Liver (tissue), 9 donors: ENCODE measurements around the gene KCNN1. TPM values are rescaled to one million over a fixed set of nuclear protein-coding genes. Genes with fewer than 3 reads are reported as not detected.

Source experiments
- DNase-seq: peaks from one replicate; pipeline ENCODE4 v3.0.0-alpha.2; 2017; ENCODE audit warnings: low spot score
- H3K27ac ChIP-seq, 2 donors: one replicate each; pipeline ENCODE4 v1.7.0; 2013; ENCODE audit warnings: inconsistent platforms in 2 of 2, low read length in 2 of 2, control low read depth in 1 of 2, low read depth in 1 of 2, mild to moderate bottlenecking in 1 of 2
- H3K27me3 ChIP-seq, 4 donors: one replicate each; pipeline versions ENCODE4 v1.6.1 to v1.7.0; 2013; ENCODE audit warnings: low read length in 3 of 4, inconsistent platforms in 1 of 4, mild to moderate bottlenecking in 1 of 4, moderate library complexity in 1 of 4; ENCODE audit not compliant: control insufficient read depth in 4 of 4, insufficient read depth in 4 of 4
- H3K36me3 ChIP-seq, 4 donors: one replicate each; pipeline versions ENCODE4 v1.6.1 to v1.7.0; 2013; ENCODE audit warnings: low read length in 3 of 4, mild to moderate bottlenecking in 3 of 4, low read depth in 1 of 4, moderate library complexity in 1 of 4; ENCODE audit not compliant: control insufficient read depth in 4 of 4, insufficient read depth in 3 of 4
- H3K4me1 ChIP-seq, 4 donors: one replicate each; pipeline versions ENCODE4 v1.6.1 to v1.7.0; 2013; ENCODE audit warnings: low read length in 3 of 4, mild to moderate bottlenecking in 3 of 4, moderate library complexity in 1 of 4; ENCODE audit not compliant: control insufficient read depth in 4 of 4, insufficient read depth in 4 of 4
- H3K4me3 ChIP-seq, 3 donors: one replicate each; pipeline versions ENCODE4 v1.6.1 to v1.7.0; 2013; ENCODE audit warnings: low read length in 3 of 3, control low read depth in 1 of 3, low read depth in 1 of 3, mild to moderate bottlenecking in 1 of 3
- H3K9ac ChIP-seq, 2 donors: one replicate each; pipeline ENCODE4 v1.7.0; 2013; ENCODE audit warnings: low read length in 2 of 2, mild to moderate bottlenecking in 2 of 2, moderate library complexity in 2 of 2, control low read depth in 1 of 2, low read depth in 1 of 2
- H3K9me3 ChIP-seq, 4 donors: one replicate each; pipeline versions ENCODE4 v1.6.1 to v1.7.0; 2013; ENCODE audit warnings: low read length in 3 of 4; ENCODE audit not compliant: control insufficient read depth in 4 of 4
- ATF3 ChIP-seq: IDR thresholded peaks from 2 replicates; pipeline ENCODE4 v1.6.1; 2016; ENCODE audit warnings: antibody characterized with exemption
- CTCF ChIP-seq: fragments of 150-350 bp; IDR thresholded peaks from 2 replicates; pipeline ENCODE4 v1.5.1; 2017; ENCODE audit warnings: improper control_type of control experiment, low read depth, low read length; ENCODE audit not compliant: missing input control
- EGR1 ChIP-seq, 2 donors: IDR thresholded peaks; 2 replicates each; pipeline ENCODE4 v1.6.1; 2016 to 2018; ENCODE audit warnings: antibody characterized with exemption in 2 of 2, low read depth in 2 of 2
- FOXA1 ChIP-seq: IDR thresholded peaks from 2 replicates; pipeline ENCODE4 v1.6.1; 2016; ENCODE audit warnings: antibody characterized with exemption
- FOXA2 ChIP-seq: IDR thresholded peaks from 2 replicates; pipeline ENCODE4 v1.6.1; 2016; ENCODE audit warnings: antibody characterized with exemption
- GABPA ChIP-seq, 2 donors: IDR thresholded peaks in 1 of 2; conservative IDR thresholded peaks in 1 of 2; 2 replicates each; pipeline ENCODE4 v1.6.1; 2016; ENCODE audit warnings: antibody characterized with exemption in 2 of 2, mild to moderate bottlenecking in 1 of 2, moderate library complexity in 1 of 2
- HNF4G ChIP-seq: IDR thresholded peaks from 2 replicates; pipeline ENCODE4 v1.6.1; 2016; ENCODE audit warnings: antibody characterized with exemption
- NR2F2 ChIP-seq: IDR thresholded peaks from 2 replicates; pipeline ENCODE4 v1.6.1; 2016; ENCODE audit warnings: antibody characterized with exemption
- RAD21 ChIP-seq, 2 donors: IDR thresholded peaks; 2 replicates each; pipeline ENCODE4 v1.6.1; 2016; ENCODE audit warnings: antibody characterized with exemption in 2 of 2, mild to moderate bottlenecking in 2 of 2
- REST ChIP-seq: IDR thresholded peaks from 2 replicates; pipeline ENCODE4 v1.6.1; 2016; ENCODE audit warnings: antibody characterized with exemption, mild to moderate bottlenecking
- RXRA ChIP-seq, 2 donors: IDR thresholded peaks; 2 replicates each; pipeline ENCODE4 v1.6.1; 2017 to 2018; ENCODE audit warnings: antibody characterized with exemption in 2 of 2, mild to moderate bottlenecking in 1 of 2
- SP1 ChIP-seq: IDR thresholded peaks from 2 replicates; pipeline ENCODE4 v1.6.1; 2018; ENCODE audit warnings: antibody characterized with exemption, mild to moderate bottlenecking
- TAF1 ChIP-seq: conservative IDR thresholded peaks from 2 replicates; pipeline ENCODE4 v1.6.1; 2016; ENCODE audit warnings: antibody characterized with exemption, mild to moderate bottlenecking
- YY1 ChIP-seq: IDR thresholded peaks from 2 replicates; pipeline ENCODE4 v1.6.1; 2016; ENCODE audit warnings: antibody characterized with exemption, mild to moderate bottlenecking
- ZBTB33 ChIP-seq: IDR thresholded peaks from 2 replicates; pipeline ENCODE4 v1.6.1; 2016; ENCODE audit warnings: antibody characterized with exemption
- WGBS: extraction: QIAGEN DNeasy Blood & Tissue Kit; methylation state at CpG from one replicate; pipeline ENCODE4 v1.1.7; 2013; 5-methylcytosine and 5-hydroxymethylcytosine counted together
- polyA plus RNA-seq, 2 donors: library from polyadenylated mRNA; stranded (reverse) in 1 of 2; unstranded in 1 of 2; fragments of 200-250 nt in 1 of 2; fragments of >200 nt in 1 of 2; fragmentation: Nextera tagmentation in 1 of 2; extraction: Ambion mirVana in 1 of 2; gene quantifications; one replicate each; pipeline versions ENCODE4 v1.2.1 to v1.2.3, GENCODE V29; 2013 to 2015
- total RNA-seq, 2 donors: library from RNA; depleted of rRNA; stranded (reverse); fragments of >200 nt; gene quantifications; one replicate each; pipeline ENCODE4 v1.2.3, GENCODE V29; 2014
- donor health status: healthy.
- donor health status: healthy.
- donor health status: healthy.
- donor health status: healthy.
- donor health status: healthy.

KCNN1 gene
- total and polyA plus RNA-seq, 4 donors: 0.05 to 0.08 (median 0.05) TPM; not detected in 1

GRCh38 chr19:18007917-18008673, 41.2 kb downstream of the KCNN1 start, which contains the start of gene ARRDC2:
TSS of gene ARRDC2 (plus strand) at chr19:18008170. CDS start at chr19:18008311, 141 bp downstream.
- peak; percentile 92 for DNase-seq
- no peaks in the 10 kb centered on the region for H3K27me3 ChIP-seq
- peaks cover 2 to 10% (median 3%) of the 10 kb centered on the region in 4 donors for H3K36me3 ChIP-seq
- TF ChIP-seq GABPA (IDR thresholded peaks at IDR 0.05 in 1 of 2, conservative IDR thresholded peaks at IDR 0.05 in 1 of 2) (no peak), SP1 (peak; percentile 61), FOXA1 (no peak), CTCF (no peak), ZBTB33 (no peak), REST (no peak), ATF3 (no peak), HNF4G (no peak), RAD21 (IDR thresholded peaks at IDR 0.05) (peak in 1 of 2 donors; percentile 39), TAF1 (peak; percentile 66), NR2F2 (peak; percentile 15), YY1 (no peak), RXRA (IDR thresholded peaks at IDR 0.05) (no peak), EGR1 (IDR thresholded peaks at IDR 0.05; ENCODE audit: low read depth in 2 of 2) (peak in 1 of 2 donors; percentile 17)
- H3K4me1 ChIP-seq: peaks cover 4 to 34% (median 19%) of the 10 kb centered on the region in 4 donors
- peak within 1 kb of the TSS; percentile 58 to 70 (median 62) for H3K4me3 ChIP-seq
- no peaks in the 10 kb centered on the region for H3K9me3 ChIP-seq
- WGBS: 19% methylated on average over 92 of the region's 92 CpGs
- H3K27ac ChIP-seq: peak within 1 kb of the TSS; percentile 94 to 95
- H3K9ac ChIP-seq: peak within 1 kb of the TSS; percentile 59 to 97

GRCh38 chr19:18008814-18009213, 41.9 kb downstream of the KCNN1 start:
- no peaks in the 10 kb centered on the region for H3K27me3 ChIP-seq
- TF ChIP-seq FOXA2: no peak
- H3K4me3 ChIP-seq: peak overlapping the region; percentile 12 to 70 (median 62)
- peaks cover 2 to 12% (median 3%) of the 10 kb centered on the region in 4 donors for H3K36me3 ChIP-seq
- peak overlapping the region; percentile 79 to 95 for H3K27ac ChIP-seq
- no peaks in the 10 kb centered on the region for H3K9me3 ChIP-seq
- peak overlapping the region; percentile 44 to 89 for H3K9ac ChIP-seq
- WGBS: 95% methylated on average over 11 of the region's 11 CpGs
- peaks cover 4 to 41% (median 25%) of the 10 kb centered on the region in 4 donors for H3K4me1 ChIP-seq
- no peak for DNase-seq
